Measurements from ENCODE around the gene DNASE2.

DNASE2 gene

DNA sequence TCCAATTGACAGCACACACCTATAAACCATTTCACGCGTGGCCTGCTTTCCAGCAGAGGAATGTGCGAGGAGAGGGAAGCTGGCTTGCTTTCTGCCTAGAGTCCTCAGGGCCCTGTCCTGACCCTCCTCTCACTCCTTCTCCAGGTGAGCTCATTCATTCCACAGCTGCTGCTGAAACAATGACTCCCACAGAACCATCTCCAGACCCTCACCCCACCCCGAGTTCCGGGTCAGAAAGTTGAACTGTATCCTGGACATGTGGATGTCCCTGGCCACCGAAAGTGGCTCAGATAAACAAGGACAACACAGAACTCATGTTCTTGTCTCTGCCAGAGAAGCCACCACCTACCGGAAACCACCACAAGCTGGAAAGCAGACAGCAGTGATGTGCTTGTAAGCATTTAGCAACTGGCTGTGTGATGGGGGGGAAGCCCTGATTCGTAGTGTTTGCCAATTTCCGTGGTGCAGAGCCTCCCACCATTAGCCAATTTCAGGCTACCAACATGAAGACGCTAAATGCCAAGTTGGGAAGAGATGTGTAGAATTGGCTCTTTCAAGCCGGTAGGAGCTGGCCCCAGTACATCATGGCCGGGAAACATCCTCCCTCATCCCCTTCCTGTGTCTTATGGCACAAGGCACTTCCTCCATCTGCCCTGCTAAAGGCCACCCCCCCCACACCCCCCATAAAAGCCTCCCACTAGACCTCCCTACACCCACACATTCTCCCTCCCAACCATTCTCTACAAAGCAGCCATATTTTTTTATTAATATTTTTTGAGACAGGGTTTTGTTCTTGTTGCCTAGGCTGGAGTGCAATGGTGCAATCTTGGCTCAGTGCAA is 32.8 kb upstream of the DNASE2 start:
- TF ChIP-seq CTCF (IDR thresholded peaks at IDR 0.05; ENCODE audit: low read depth, low read length) = no peak
- DNase-seq (ENCODE audit: extremely low read depth, low read depth) = no peak

DNA sequence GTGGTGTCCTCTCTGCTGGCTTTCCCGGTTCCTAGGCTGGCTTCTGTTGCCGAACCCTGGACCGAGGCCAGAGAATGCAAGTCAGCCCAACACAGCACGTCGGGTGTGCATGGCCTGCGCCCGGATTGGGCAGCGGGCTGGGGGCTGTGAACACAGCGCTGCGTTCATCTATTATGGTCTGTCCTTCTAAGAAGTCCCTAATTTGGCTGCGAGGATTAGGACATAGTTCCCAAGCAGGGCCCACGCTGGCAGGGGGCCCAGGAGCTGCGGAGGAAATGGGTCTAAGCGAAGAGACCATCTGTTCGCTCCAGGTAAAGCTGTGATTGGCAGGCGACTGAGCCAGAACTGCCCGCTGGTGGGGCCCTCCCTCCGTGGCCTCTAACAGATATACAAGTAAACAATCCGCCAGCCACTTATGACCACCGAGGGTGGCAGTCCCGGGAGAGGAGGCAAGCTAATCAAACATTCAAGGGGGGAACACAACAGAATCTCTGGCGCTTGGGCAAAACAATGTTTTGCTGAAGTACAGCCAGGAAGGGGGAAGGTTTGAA is 31.8 kb upstream of the DNASE2 start:
- DNase-seq (ENCODE audit: extremely low read depth, low read depth) = no peak
- no peak for TF ChIP-seq CTCF (IDR thresholded peaks at IDR 0.05; ENCODE audit: low read depth, low read length)

GRCh38 chr19:12912571-12912970 is 31.3 kb upstream of the DNASE2 start:
- no peak for DNase-seq (ENCODE audit: extremely low read depth, low read depth)
- no peak for TF ChIP-seq CTCF (IDR thresholded peaks at IDR 0.05; ENCODE audit: low read depth, low read length)

GRCh38 chr19:12907166-12907565 is 25.9 kb upstream of the DNASE2 start:
- no peak for DNase-seq (ENCODE audit: extremely low read depth, low read depth)
- TF ChIP-seq CTCF (IDR thresholded peaks at IDR 0.05; ENCODE audit: low read depth, low read length) = no peak

- no peak for TF ChIP-seq CTCF (IDR thresholded peaks at IDR 0.05; ENCODE audit: low read depth, low read length)
- no peak for DNase-seq (ENCODE audit: extremely low read depth, low read depth)
Measured at GRCh38 chr19:12899891-12900518, 18.8 kb upstream of the DNASE2 start.

GRCh38 chr19:12896460-12896859 is 15.2 kb upstream of the DNASE2 start:
- no peak for DNase-seq (ENCODE audit: extremely low read depth, low read depth)
- TF ChIP-seq CTCF (IDR thresholded peaks at IDR 0.05; ENCODE audit: low read depth, low read length) = no peak

GRCh38 chr19:12893582-12893981 is 12.3 kb upstream of the DNASE2 start:
- no peak for TF ChIP-seq CTCF (IDR thresholded peaks at IDR 0.05; ENCODE audit: low read depth, low read length)
- no peak for DNase-seq (ENCODE audit: extremely low read depth, low read depth)

All from AG09319 (cell line).